ENCODE data around the gene NOP56.

NOP56 gene

GRCh38 chr20:2705931-2706645, 53.7 kb downstream of the NOP56 start:
- DNase-seq: no peak

DNA sequence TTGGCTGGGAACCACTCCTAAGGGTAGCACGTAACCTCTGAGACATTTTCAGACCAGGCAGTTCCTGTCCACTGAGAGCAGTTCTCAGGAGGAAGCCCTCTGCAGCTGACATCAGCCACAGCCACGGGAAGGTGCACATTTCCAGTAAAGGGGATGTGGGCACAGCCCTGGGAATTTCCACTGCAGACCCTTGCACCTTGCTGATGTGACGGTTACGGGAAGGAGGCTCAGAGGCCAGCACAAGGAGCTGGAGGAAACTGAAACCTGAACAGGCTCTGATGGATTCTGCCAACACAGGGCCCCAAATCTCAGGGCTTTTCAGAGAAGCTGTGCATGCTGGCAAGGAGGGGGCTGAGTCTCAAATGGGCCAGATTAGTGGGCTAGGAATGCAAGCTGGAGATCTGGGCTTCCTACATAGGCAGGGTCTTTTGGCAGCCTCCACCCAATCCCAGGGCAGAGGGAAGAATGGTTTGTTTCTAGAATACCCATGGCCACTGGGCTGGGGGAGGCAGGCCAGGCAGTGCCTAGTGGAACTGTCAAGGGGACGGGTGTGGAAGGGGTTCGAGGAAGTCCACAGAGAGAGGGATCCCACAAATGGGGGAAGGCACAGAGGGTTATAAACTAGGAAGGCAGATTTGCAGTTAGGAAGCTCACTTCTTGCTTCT, 54.4 kb downstream of the NOP56 start:
- DNase-seq: no peak

- no peak for DNase-seq
Observed at GRCh38 chr20:2707353-2708072, 55.1 kb downstream of the NOP56 start.

All from NCI-H82 (cell line).